H1 (cell line): Measurements from ENCODE around the gene LIMK1. TPM values are rescaled to one million over a fixed set of nuclear protein-coding genes. Genes with fewer than 3 reads are reported as not detected.

Experiments
- CHD7 ChIP-seq: fragments of 300-600 bp; sonication (generic); IDR thresholded peaks from 2 replicates; pipeline ENCODE4 v1.7.1; 2012; ENCODE audit warnings: low read length, moderate library complexity, mild to moderate bottlenecking, inconsistent platforms; ENCODE audit not compliant: insufficient replicate concordance
- EP300 ChIP-seq, 2 experiments: IDR thresholded peaks; 1 replicate in 1 of 2; 2 replicates in 1 of 2; pipeline ENCODE4 v1.6.1; 2011 to 2012; ENCODE audit warnings: low read depth in 2 of 2, low read length in 2 of 2, mild to moderate bottlenecking in 2 of 2, borderline replicate concordance in 1 of 2, inconsistent platforms in 1 of 2, moderate library complexity in 1 of 2
- JUND ChIP-seq: IDR thresholded peaks from 2 replicates; pipeline ENCODE4 v1.6.1; 2011; ENCODE audit warnings: mild to moderate bottlenecking, improper control_type of control experiment, low read length
- MAFK ChIP-seq: IDR thresholded peaks from 2 replicates; pipeline ENCODE4 v1.6.1; 2012; ENCODE audit warnings: low read depth, mild to moderate bottlenecking, improper control_type of control experiment, low read length
- RNF2 ChIP-seq: fragments of 200-900, 300-1000 bp; sonication (generic); IDR thresholded peaks from 2 replicates; pipeline ENCODE4 v1.7.1; 2016; ENCODE audit warnings: borderline replicate concordance, low read depth, mild to moderate bottlenecking, antibody characterized with exemption, low read length; ENCODE audit not compliant: poor library complexity, severe bottlenecking; ENCODE audit errors: missing control alignments
- TAF1 ChIP-seq: IDR thresholded peaks from 2 replicates; pipeline ENCODE4 v1.6.1; 2011; ENCODE audit warnings: mild to moderate bottlenecking, low read depth, low read length
- polyA plus RNA-seq, 7 experiments: library from polyadenylated mRNA; depleted of rRNA in 3 of 7; stranded (reverse) in 5 of 7; unstranded in 2 of 7; fragments of >200 nt in 5 of 7; fragments of 200-250 nt in 2 of 7; gene quantifications; 1 replicate in 5 of 7; 2 replicates in 1 of 7; 4 replicates in 1 of 7; pipeline versions ENCODE4 v1.2.1 to v1.2.3, GENCODE V29; 2011 to 2013; ENCODE audit warnings: missing spikeins in 2 of 7, mixed read lengths in 2 of 7
- total RNA-seq: library from RNA; stranded (reverse); fragmentation: NEBNext Ultra II Directional; extraction: Animal tissue kit (Norgen Biotek cat#: 25700); gene quantifications from 2 replicates; pipeline ENCODE4 v1.2.1, GENCODE V29; 2021
- TF ChIP-seq, protein P1 (sequence below): IDR thresholded peaks from 2 replicates; pipeline ENCODE4 v1.6.1; 2011; ENCODE audit warnings: low read length, improper control_type of control experiment

LIMK1 gene
- total and polyA plus RNA-seq, 2 of the 8 experiments (the other 6 are each of a cell fraction or from before 2014, with no cell fraction given), result 93.5 to 108 TPM

GRCh38 chr7:74105992-74106391 lies 22.4 kb downstream of the LIMK1 start (continued):
- TF ChIP-seq MAFK (no peak), TAF1 (no peak), EP300 (IDR thresholded peaks at IDR 0.05; ENCODE audit: borderline replicate concordance in 1 of 2, low read depth in 2 of 2, low read length in 2 of 2) (no peak), RNF2 (no peak), CHD7 (no peak), JUND (no peak)
- TF ChIP-seq, protein P1, sequence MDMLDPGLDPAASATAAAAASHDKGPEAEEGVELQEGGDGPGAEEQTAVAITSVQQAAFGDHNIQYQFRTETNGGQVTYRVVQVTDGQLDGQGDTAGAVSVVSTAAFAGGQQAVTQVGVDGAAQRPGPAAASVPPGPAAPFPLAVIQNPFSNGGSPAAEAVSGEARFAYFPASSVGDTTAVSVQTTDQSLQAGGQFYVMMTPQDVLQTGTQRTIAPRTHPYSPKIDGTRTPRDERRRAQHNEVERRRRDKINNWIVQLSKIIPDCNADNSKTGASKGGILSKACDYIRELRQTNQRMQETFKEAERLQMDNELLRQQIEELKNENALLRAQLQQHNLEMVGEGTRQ, result no peak
